ENCODE results near the gene TNNC2.
"Not testable (repeated sequence)": the region's sequence is repeated elsewhere in the genome, so short reads cannot be mapped to it uniquely, and the experiment has no call there.

The TNNC2 gene

DNA sequence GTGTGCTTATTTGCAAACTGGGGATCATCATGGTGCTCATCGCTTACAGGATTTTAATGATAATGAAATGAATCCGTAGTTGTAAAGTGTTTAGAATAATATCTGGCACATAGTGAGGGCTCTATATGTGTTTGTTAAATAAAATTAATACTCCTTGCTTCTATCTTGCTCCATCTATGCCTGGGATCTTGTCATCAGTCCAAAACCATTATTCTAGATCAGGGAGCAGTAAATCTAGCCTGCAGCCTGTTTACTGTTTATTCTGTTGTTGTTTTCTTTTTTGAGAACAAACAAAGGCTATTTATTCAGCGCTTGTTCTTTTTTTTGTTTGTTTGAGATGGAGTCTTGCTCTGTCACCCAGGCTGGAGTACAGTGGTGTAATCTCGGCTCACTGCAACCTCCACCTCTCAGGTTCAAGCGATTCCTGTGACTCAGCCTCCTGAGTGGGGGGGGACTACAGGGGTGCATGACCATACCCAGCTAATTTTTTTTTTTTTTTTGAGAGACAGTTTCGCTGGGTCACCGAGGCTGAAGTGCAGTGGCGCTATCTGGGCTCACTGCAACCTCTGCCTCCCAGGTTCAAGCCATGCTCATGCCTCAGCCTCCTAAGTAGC, 22.0 kb upstream of the TNNC2 start:
- DNase-seq = no peak

DNA sequence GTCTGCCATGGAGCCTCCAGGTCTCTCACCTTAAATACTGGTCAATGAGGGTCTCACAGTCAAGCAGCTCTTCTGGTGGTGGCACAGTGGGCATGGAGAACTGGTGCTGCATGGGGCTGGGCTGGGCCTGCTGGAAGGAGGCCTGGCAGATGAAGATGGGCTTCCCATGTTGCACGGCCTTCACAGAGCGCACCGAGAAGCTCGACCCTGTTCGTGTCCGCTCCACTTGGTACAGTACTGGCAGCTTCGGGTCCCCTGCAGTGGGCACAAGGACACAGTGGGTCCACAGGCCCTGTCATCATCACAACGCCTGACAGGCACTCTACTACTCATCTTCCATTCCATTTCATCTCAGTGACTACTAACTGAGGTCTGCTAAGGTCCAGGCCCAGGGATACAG, 21.3 kb upstream of the TNNC2 start:
- no peak for DNase-seq

DNA sequence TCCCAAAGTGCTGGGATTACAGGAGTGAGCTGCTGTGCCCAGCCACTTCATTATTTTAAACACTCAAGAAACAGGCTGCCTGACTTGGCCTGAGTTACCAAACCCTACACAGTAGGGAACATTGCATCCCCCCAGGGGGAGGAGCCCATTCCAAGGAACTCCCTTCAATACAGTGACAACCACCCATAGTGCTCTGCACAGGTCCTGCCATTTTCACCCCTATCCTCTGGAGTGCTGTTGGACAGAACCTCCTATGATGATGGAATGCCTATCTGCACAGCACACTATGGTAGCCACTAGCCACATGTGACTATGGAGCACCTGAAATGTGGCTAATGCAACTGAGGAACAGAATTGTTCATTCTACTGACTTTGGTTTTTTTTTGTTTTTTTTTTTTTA, 18.3 kb upstream of the TNNC2 start:
- no peak for DNase-seq

DNA sequence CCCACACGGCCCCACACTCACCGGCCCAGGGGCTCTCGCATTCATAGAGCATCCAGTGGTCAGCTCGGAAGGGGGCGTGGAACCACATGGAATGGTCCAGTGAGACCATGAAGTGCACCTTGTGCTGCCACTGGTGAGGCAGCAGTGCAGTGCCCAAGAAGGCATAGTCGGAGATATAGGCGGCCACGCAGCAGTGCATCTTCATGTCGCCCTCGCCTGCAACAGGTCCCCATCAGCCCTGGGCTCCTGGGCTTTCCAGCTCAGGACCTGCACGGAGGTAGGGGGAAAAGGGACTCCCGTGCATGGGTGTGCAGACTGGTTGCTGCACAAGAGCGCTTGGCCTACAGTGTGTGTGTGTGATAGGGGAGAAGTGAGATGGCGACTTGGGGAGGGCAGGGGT, 16.4 kb upstream of the TNNC2 start:
- DNase-seq = no peak

DNA sequence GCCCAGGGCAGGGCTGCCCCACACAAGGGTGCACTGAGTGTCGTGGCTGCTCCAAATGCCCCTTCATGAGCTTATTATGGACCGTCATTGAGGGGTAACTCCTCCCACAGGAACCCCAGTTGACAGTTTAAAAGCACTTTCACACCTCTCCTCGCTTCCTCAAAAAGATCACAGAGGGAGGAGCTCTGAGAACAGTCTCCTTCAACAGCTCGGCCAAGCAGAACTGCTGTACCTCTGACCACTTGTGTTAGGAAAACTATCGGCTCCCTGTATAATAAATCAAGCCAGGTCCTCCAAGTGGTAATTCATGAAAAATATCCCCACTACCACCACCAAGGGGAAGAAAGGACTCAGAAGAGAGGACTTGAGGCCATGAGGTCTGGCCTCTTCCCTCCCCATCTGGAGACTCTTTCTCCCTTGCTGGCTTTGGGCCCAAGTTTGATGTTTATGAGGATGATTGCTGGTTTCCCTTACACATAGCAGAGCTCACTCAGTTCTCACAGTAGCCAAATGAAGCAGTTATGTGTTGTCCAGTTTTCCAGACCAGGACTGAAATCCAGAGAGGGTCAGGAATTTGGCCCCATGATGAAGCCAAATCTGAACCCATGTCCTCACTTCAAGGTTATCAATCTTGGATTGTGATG, 15.2 kb upstream of the TNNC2 start:
- no peak for DNase-seq

DNA sequence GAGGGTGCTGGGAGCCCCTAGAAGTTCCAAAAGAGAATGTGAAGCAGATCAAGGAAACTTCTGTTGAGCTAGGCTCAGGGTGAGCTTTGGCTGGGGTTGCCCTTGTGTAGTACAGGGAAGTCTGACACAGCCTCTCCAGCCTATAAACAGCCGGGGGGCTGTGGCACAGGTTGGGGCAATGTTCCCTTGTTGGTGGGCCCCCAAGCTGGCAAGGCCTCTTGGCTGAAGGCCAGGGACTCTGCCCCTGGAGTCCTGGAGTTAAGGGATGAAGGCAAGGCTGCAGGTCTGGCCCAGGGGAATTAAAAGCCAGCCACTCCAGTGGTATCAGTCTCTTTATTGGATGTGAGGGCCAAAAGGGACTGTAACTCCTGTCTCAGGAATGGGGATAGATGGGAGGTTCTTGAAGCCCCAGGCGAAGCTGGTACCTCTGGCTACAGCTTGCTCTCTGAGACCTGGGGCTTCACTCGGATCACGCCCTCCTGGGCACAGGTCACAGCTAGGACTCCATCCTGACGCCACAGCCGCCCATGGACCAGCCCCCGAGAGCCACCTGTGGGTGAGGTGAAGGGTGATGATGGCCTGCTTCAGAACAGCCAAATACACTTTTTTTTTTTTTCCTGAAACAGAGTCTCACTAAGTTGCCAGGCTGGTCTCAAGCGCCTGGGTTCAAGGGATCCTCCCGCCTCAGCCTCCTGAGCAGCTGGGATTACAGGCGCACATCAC, 14.5 kb upstream of the TNNC2 start:
- no peak for DNase-seq

DNA sequence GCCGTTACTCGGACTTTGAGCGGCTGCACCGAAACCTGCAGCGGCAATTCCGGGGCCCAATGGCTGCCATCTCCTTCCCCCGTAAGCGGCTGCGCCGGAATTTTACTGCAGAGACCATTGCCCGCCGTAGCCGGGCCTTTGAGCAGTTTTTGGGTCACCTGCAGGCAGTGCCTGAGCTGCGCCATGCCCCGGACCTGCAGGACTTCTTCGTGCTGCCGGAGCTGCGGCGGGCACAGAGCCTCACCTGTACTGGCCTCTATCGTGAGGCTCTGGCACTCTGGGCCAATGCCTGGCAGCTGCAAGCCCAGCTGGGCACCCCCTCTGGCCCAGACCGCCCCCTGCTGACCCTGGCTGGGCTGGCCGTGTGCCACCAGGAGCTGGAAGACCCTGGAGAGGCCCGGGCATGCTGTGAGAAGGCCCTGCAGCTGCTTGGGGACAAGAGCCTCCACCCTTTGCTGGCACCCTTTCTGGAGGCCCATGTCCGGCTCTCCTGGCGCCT, 13.6 kb upstream of the TNNC2 start:
- no peak for DNase-seq

DNA sequence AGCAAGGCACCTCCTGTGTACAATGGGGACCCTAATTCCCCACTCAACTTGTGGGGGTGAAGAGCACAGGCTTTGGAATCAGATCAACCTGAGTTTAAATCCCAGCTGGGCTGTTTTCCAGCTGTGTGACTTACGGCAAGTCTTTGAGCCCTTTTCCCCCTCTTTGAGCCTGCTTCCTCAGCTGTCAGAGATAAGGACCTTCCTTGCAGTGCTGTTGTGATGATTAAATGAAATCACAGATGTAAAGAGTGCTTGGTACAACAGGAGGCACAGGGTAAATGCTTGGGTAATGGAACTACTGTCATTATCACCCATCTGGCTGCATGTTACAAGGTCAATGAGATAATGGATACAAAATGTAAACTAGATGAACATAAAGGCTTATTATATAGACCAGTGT, 9.7 kb upstream of the TNNC2 start:
- DNase-seq = no peak

DNA sequence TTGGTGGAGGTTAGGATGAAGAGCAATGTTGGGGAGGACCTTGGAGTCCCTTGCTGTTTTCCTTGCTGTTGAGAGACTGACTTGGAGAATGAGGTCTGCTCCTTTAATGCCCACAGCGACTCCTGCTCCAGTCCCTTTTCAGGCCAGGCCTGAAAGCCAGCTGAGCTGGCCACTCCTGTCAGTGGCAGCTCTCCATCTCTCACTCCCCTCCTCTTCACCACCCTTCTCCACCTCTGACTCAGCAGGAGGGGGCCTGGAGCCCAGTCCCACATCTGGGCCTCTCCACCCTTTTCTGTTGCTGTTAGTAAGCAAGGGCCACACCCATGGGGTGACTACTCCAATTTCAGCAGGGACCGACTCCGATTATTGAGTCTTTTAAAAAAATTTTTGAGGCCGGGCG, 8.7 kb upstream of the TNNC2 start:
- DNase-seq = no peak

DNA sequence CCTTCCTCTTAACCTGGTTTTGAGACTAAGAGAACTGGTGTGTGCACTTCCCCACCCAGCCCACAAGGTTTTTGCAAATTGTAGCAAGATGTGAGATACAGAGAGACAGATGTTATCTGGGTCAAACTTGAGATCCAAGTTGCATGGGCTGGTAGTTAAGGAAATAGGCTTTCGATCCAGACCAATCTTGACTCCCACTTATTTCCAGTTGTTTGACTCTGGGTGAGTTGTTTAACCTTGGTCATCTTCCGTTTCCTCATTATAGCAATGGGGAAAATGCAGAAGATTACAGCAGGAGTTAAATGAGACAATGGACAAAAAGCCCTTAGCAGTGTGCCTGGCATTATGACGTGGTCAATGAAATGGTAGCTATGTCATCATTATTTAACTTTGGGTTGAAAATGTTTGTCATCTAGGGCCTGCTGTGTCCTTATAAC, 8.2 kb upstream of the TNNC2 start:
- DNase-seq = no peak

DNA sequence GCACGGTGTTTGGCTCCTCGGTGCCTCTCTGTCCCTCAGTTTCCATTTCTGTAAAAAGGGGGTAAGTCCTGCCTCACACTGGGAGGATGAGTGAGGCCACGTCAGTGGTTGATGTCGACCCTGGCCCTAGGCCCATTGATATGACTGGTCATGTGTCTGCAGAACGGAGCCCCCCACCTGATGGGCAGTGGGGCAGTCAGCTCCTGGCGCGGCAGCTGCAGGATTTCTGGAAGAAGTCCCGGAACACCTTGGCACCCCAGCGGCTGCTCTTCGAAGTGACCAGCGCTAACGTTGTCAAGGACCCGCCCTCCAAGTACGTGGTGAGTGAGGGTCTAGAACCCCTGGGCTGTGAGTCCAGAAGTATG, 7.7 kb upstream of the TNNC2 start:
- no peak for DNase-seq

DNA sequence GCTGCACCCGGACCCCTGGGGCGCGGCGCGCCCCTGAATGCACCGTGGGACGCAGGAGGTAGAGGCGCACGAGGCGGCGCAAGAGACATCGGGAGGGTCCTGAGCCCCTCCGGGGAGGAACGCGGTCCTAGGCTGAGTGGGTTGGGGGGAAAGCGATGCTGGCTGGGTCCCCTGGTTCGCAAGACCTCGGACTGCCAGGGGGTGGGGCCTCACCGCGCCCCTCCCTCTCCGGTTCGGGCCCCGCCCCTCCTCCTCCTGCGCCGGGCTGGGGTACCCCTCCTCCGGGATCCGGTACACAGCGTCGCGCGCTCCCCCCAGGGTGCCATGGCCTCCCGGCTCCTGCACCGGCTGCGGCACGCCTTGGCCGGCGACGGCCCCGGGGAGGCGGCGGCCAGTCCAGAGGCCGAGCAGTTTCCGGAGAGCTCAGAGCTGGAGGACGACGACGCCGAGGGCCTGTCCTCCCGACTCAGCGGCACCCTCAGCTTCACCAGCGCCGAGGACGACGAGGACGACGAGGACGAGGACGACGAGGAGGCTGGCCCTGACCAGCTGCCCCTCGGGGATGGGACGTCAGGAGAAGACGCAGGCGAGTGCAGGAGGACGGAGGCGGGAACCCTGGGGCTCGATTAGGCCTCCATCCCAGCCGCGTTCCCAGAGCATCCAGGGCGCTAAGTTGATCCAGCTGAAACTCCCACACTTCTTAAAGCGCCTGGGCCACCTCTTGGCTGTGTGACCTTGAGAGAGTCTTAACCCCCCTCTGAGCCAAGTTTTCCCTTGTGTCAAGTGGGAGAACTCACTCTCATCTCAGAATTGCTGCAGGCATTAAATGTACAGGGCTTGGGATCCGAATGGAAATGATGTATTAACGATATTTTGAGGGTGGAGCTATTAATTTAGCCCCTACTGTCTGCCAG, 7.0 kb upstream of the TNNC2 start:
- peak; percentile 97 for DNase-seq

DNA sequence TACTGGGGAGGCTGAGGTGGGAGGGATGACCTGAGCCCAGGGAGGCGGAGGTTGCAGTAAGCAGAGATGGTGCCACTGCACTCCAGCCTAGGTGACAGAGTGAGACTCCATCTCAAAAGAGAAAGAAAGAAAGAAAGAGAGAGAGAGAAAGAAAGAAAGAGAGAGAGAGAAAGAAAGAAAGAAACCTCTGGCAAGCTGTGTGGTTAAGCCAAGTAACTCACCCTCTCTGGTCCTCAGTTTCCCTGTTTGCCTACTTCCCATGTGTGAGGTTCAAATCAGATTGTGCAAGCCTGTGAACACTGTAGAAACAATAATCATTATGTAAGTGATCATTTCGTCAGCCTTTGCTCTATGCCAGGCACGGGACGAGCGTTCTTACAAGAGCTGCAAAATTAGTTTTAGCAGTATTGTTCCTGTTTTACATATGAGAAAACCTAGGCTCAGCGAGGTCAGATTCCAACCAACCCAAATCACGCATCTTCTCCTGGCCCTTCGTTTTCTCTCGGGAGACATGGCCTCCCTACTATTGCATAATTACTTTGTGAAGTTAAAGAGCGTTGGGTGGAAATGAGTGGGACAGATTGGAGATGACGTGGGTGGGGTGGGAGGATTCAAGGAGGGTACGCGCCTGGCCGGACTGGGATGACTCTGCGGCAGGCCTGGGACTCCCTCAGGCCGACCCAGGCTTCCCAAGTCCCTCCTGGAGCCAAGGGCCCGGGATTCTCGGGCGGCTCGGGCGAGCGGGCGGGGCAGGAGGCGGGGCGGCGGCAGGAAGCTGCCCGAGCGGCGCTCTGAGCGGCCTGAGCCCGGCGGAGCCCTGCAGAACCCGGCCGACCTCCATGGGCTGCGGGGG, 6.1 kb upstream of the TNNC2 start, which contains the start of gene SNX21:
SNX21 (plus strand) TSS at position 770 of the 853 bp plus-strand sequence. CDS start 121 bp downstream, outside the sequence.
- peak; percentile 96 for DNase-seq

DNA sequence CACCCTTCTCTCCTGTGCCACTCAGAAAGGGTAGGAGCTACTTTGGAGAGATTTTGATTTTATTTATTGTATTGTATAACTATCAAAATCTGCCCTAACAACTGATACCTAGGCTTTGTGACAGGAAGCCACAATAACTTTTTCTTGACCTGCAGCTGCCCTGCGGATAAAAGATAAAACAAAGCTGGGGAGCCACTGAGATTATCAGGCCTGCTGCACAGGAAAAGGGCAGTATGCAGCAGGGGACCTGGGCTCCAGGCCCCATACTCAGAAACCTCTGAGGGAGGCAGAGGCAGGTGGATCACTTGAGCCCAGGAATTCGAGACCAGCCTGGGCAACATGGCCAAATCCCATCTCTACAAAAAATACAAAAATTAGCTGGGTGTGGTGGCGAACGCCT, 5.5 kb upstream of the TNNC2 start:
- DNase-seq = no peak

DNA sequence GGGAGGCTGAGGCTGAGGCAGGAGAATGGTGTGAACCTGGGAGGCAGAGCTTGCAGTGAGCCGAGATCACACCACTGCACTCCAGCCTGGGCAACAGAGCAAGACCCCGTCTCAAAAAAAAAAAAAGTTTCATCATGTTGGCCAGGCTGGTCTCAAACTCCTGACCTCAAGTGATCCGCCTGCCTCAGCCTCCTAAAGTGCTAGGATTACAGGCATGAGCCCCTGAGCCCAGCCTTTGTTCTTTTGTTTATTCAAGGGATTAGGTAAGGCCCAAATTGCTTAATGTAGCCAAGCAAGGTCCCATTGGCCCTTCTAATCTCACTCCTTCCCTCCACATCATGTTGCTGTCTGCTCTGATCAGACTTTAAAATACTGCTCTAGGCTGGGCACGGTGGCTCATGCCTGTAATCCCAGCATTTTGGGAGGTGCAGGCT, 2.6 kb upstream of the TNNC2 start:
- DNase-seq = not testable (repeated sequence)

DNA sequence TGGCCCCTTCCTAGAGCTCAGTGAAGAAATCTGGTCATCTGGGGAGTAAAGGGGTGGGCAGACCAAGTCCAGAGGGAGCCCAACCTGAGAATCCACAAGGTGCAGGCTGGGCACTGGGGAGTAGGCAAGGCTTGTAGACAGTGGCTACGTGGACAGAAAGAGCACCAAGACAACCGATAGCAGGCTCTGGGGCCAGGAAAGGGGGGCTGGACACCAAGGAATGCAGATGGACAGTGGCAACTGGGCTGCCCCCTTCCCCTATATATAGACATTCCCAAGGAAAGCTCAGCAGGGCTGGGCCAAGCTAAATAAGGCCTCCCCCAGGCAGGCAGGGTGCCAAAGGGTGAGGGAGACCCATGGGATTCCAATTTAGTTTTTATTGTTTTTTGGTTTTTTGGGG, 1.5 kb upstream of the TNNC2 start:
- DNase-seq = no peak

DNA sequence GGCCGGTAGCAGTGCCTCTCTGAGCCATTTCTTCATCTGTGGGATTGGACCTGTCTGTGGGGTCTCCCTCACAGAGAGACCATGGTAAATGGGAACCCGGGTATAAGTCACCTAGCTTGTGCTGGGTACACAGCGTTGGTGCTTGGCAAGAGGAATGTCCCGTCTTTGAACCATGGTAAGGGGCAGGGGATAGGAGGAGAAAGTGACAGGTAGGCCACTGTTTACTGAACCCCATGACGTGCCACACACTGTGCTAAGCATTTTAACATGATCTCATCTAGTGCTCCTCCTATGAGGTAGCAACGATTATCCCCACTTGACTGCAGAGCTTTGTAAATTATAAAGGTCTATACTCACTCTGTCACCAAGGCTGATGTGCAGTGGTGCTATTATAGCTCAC, 600 bp upstream of the TNNC2 start:
- no peak for DNase-seq

DNA sequence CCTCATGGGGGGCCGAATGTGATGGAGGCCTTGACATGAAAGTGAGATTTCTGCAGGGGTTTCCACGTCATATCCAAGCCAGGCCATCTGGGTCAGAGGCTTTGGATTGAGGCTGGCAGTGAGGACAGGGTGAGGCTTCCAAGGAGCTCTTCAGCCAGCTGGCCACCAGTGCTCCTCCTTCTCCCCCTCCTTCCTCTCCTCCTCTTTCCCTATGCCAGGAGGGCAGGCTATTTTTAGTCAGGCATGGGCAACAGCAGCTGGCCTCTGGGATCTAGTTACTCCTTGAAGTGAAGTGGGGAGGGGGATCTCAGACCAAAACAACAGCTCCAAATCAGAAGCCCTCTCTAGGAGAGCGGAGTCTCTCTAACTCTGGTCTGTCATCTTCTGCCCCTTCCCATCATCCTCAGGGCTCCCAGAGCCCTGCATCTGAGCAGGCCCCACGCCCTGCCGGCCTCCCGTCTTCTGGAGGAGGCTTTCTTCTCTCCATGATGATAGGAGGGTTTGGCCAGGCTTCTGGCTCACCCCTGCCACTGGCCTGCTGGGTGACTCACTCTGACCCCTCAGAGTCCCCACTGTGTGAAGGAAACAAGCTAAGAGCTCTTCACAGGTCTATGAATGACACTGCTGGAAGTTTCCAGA, 612 bp downstream of the TNNC2 start:
- no peak for DNase-seq

DNA sequence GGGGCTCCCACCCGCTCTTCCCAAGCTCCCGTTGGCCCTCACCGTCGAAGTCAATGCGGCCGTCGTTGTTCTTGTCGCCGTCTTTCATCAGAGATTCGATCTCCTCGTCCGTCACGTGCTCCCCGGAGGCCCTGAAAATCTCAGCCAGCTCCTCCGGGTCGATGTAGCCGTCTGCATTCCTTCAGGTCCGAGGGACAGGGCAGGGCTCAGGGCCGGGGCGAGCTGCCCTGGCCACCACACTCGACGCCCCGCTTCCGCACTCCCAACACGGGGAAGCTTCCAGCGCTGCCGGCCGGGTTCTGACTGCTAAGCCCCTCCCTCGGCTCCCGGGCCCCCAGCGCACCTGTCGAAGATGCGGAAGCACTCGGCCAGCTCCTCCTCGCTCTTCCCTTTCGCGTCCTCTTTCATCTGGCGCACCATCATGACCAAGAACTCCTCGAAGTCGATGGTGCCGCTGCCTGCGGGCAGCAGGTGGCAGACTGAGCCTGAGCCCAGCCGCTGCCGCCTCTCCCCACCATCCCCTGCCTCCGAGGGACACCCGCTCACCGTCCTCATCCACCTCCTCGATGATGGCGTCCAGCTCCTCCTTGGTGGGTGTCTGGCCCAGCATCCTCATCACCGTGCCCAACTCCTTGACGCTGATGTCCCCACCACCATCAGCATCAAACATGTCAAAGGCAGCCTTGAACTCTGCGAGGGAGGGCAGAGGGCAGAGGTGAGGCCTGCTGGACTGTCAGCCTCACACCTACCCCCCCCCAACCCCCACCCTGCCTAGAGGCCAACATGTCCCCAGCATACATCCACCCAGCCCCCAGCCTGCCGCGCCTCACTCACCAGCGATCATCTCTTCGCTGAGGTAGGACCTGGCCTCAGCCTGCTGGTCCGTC, 2.9 kb downstream of the TNNC2 start:
- DNase-seq = peak; percentile 57

DNA sequence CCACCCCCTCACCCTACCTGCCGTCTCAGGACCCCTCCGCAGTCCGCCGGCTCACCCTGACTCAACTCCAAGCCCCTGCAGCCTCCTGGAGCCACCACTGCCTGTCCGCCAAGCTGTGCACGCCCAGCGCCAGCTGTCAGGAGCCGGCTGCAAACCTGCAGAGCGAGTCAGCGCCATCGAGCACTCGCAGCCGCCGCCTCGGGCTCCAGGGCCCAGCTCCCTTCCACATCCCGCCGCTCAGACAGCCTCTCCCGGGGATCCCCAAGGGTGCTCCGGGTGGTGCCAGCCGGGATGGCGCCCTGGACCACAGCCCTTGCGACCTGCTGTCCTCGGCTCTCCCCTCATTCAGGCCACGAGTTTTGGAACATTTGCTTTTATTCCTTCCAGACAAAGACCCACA, 4.3 kb downstream of the TNNC2 start:
- peak; percentile 60 for DNase-seq
